ENCODE data around the gene TNS4. TPM values are rescaled to one million over a fixed set of nuclear protein-coding genes. Genes with fewer than 3 reads are reported as not detected.

The TNS4 gene
- total RNA-seq, 4 donors from 2014 or later, result 2.2 TPM; not detected in 3

- no peak for ATAC-seq
- H3K4me3 ChIP-seq, result no peak overlapping the region
- WGBS, 2 donors (ENCODE audit: low coverage in 1 of 2), result 94 to 95% methylated on average over 6 to 10 of the region's 11 CpGs
- no peak for TF ChIP-seq POLR2AphosphoS5 (IDR thresholded peaks at IDR 0.05)
- no peak for TF ChIP-seq CTCF (IDR thresholded peaks at IDR 0.05)
- no peak for TF ChIP-seq EP300 (IDR thresholded peaks at IDR 0.05)
- TF ChIP-seq POLR2A (IDR thresholded peaks at IDR 0.05), result no peak
- H3K9me3 ChIP-seq, result no peaks in the 10 kb centered on the region
- peaks cover 0 to 71% (median 61%) of the 10 kb centered on the region in 3 donors for H3K4me1 ChIP-seq
- no peak overlapping the region for H3K27ac ChIP-seq
- H3K27me3 ChIP-seq, result no peaks in the 10 kb centered on the region
- no peaks in the 10 kb centered on the region for H3K36me3 ChIP-seq
Measured at GRCh38 chr17:40545660-40546059, 44.2 kb upstream of the TNS4 start.

GRCh38 chr17:40542558-40543411 is 41.4 kb upstream of the TNS4 start:
- H3K4me3 ChIP-seq, result no peak overlapping the region
- peak; percentile 95 for ATAC-seq
- WGBS, 2 donors (ENCODE audit: low coverage in 1 of 2), result 14 to 40% methylated on average over 1 to 10 of the region's 14 CpGs
- peaks cover 0 to 68% (median 47%) of the 10 kb centered on the region in 3 donors for H3K4me1 ChIP-seq
- TF ChIP-seq EP300 (IDR thresholded peaks at IDR 0.05) (peak; percentile 45), CTCF (IDR thresholded peaks at IDR 0.05) (no peak), POLR2AphosphoS5 (IDR thresholded peaks at IDR 0.05) (peak; percentile 95), POLR2A (IDR thresholded peaks at IDR 0.05) (no peak)
- no peaks in the 10 kb centered on the region for H3K9me3 ChIP-seq
- peak overlapping the region; percentile 74 to 92 (median 88) for H3K27ac ChIP-seq
- H3K36me3 ChIP-seq, result no peaks in the 10 kb centered on the region
- H3K27me3 ChIP-seq, result no peaks in the 10 kb centered on the region

DNA sequence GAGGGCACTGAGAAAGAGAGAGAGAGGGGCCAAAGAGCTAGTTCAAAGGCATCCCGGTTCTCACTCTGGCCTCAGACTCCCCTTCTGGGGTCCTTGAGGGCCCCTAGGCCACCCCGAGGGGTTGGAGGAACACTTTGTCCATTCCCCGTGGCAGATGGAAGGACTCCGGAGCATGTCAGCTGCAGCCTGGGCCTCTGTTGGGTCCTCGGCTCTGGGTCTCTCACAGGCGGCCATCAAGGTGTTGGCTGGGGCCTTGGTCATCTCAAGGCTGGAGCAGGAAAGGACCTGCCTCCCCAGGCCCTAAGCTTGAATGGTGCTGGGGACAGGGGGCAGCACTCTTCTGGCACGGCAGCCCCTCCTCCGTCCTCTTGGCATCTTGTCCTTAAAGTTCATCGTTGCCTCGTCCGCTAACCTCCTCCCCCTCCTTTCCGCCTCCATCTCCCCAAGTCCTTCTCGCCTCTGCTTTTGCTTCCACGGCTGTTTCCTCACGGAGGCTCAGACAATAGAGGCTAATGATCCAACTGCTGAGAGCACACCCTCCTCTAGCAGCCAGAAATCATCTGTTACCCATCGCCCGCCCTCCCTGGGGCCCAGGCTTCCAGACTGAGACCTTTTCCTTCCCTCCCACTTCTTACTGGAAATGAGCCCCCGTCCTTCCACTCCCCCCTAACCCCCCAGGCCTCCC is 40.6 kb upstream of the TNS4 start:
- no peaks in the 10 kb centered on the region for H3K36me3 ChIP-seq
- peak; percentile 81 for ATAC-seq
- no peaks in the 10 kb centered on the region for H3K27me3 ChIP-seq
- H3K27ac ChIP-seq, result peak overlapping the region; percentile 45 to 92 (median 88)
- no peak overlapping the region for H3K4me3 ChIP-seq
- TF ChIP-seq EP300 (IDR thresholded peaks at IDR 0.05) (no peak), POLR2A (IDR thresholded peaks at IDR 0.05) (no peak), POLR2AphosphoS5 (IDR thresholded peaks at IDR 0.05) (no peak), CTCF (IDR thresholded peaks at IDR 0.05) (no peak)
- H3K9me3 ChIP-seq, result no peaks in the 10 kb centered on the region
- H3K4me1 ChIP-seq, result peaks cover 0 to 69% (median 52%) of the 10 kb centered on the region in 3 donors
- WGBS, 2 donors (ENCODE audit: low coverage in 1 of 2), result 13 to 51% methylated on average over 12 to 14 of the region's 18 CpGs

GRCh38 chr17:40541060-40541872 is 39.8 kb upstream of the TNS4 start:
- Histone ChIP-seq H3K27ac (peak overlapping the region; percentile 45 to 92 (median 88)), H3K4me3 (no peak overlapping the region), H3K9me3 (no peaks in the 10 kb centered on the region), H3K4me1 (peaks cover 0 to 76% (median 55%) of the 10 kb centered on the region in 3 donors), H3K27me3 (no peaks in the 10 kb centered on the region), H3K36me3 (no peaks in the 10 kb centered on the region)
- ATAC-seq, result no peak
- WGBS, 2 donors (ENCODE audit: low coverage in 1 of 2), result 78% methylated on average over 12 of the region's 20 CpGs; no CpG with 5 or more reads in 1 of the 2 donors
- no peak for TF ChIP-seq EP300 (IDR thresholded peaks at IDR 0.05)
- TF ChIP-seq POLR2AphosphoS5 (IDR thresholded peaks at IDR 0.05), result no peak
- no peak for TF ChIP-seq CTCF (IDR thresholded peaks at IDR 0.05)
- no peak for TF ChIP-seq POLR2A (IDR thresholded peaks at IDR 0.05)

All from gastroesophageal sphincter (tissue), 4 donors.